CD4-positive, alpha-beta T cell (primary cell): ENCODE results near the gene STPG2. TPM values are rescaled to one million over a fixed set of nuclear protein-coding genes. Genes with fewer than 3 reads are reported as not detected.

Experiments
- ATAC-seq: fragments of 200-7000 bp; cut with Tn5 transposase; one replicate; pipeline ENCODE4 v1.10.0; 2022; ENCODE audit warnings: mild to moderate bottlenecking; ENCODE audit not compliant: poor library complexity
- CTCF ChIA-PET: fragments of 350-600 bp; sonication (Branson Sonifier 250); formaldehyde crosslinking; loops from one replicate; lab custom pipeline; 2021; ENCODE audit warnings: antibody characterized with exemption, inconsistent platforms; lab: Charles Lee
- POLR2A ChIA-PET: fragments of 350-600 bp; sonication (Branson Sonifier 250); formaldehyde crosslinking; loops from one replicate; lab custom pipeline; 2021; ENCODE audit warnings: antibody characterized with exemption, inconsistent platforms; lab: Charles Lee
- DNase-seq, 14 experiments: peaks; one replicate each; pipeline ENCODE4 v3.0.0-alpha.2; 2013 to 2020; ENCODE audit warnings: mixed read lengths in 2 of 14
- H3K27ac ChIP-seq, 2 donors: one replicate each; pipeline versions ENCODE4 v1.5.1 to v1.7.0; 2013; ENCODE audit warnings: low read length in 2 of 2, low read depth in 1 of 2, mild to moderate bottlenecking in 1 of 2
- H3K27me3 ChIP-seq, 2 experiments: 1 replicate in 1 of 2; 2 replicates in 1 of 2; pipeline versions ENCODE4 v1.6.1 to v1.7.0; 2013; ENCODE audit warnings: low read length in 2 of 2, control low read depth in 1 of 2, mild to moderate bottlenecking in 1 of 2, moderate library complexity in 1 of 2; ENCODE audit not compliant: insufficient read depth in 2 of 2, control insufficient read depth in 1 of 2
- H3K36me3 ChIP-seq: one replicate; pipeline ENCODE4 v1.6.1; 2013; ENCODE audit warnings: low read length, control low read depth; ENCODE audit not compliant: insufficient read depth
- H3K4me1 ChIP-seq: one replicate; pipeline ENCODE4 v1.6.1; 2013; ENCODE audit warnings: low read length, control low read depth; ENCODE audit not compliant: insufficient read depth
- H3K4me3 ChIP-seq: one replicate; pipeline ENCODE4 v1.5.1; 2013; ENCODE audit warnings: mild to moderate bottlenecking, low read length, moderate library complexity
- H3K9me3 ChIP-seq, 2 experiments: 1 replicate in 1 of 2; 2 replicates in 1 of 2; pipeline versions ENCODE4 v1.6.1 to v1.7.0; 2013; ENCODE audit warnings: low read length in 2 of 2, mild to moderate bottlenecking in 2 of 2, control low read depth in 1 of 2, moderate library complexity in 1 of 2; ENCODE audit not compliant: control insufficient read depth in 1 of 2, insufficient read depth in 1 of 2
- H3K27ac Mint-ChIP-seq: one replicate; pipeline ENCODE4 v1.8.0; 2020; ENCODE audit warnings: mixed read lengths
- H3K27me3 Mint-ChIP-seq: one replicate; pipeline ENCODE4 v1.8.0; 2021; ENCODE audit warnings: mixed read lengths
- H3K36me3 Mint-ChIP-seq: one replicate; pipeline ENCODE4 v1.8.0; 2021; ENCODE audit warnings: low read depth, mixed read lengths
- H3K4me1 Mint-ChIP-seq: one replicate; pipeline ENCODE4 v1.8.0; 2021; ENCODE audit warnings: low read depth, mixed read lengths
- H3K4me3 Mint-ChIP-seq: one replicate; pipeline ENCODE4 v1.8.0; 2020; ENCODE audit warnings: mild to moderate bottlenecking, mixed read lengths
- H3K9me3 Mint-ChIP-seq: one replicate; pipeline ENCODE4 v1.8.0; 2020; ENCODE audit warnings: mixed read lengths
- intact Hi-C, 2 experiments: fragments of 100-400 bp; cut with DNase I in 1 of 2; cut with micrococcal nuclease in 1 of 2; formaldehyde crosslinking; loops; one replicate each; pipeline versions ENCODE4 v1.15.1 to v1.9.0; 2023 to 2025; cut with DNase I, micrococcal nuclease
- total RNA-seq, 174 experiments: library from RNA in 2 of 174; stranded (reverse) in 2 of 174; gene quantifications; one replicate each; pipeline ENCODE4 v1.2.3 and lab custom pipeline; 2021 to 2026
- TF ChIP-seq, protein P1 (sequence below): fragments of 200-600 bp; IDR thresholded peaks from one replicate; pipeline ENCODE4 v1.8.0; 2022; ENCODE audit warnings: antibody characterized with exemption, mild to moderate bottlenecking

The STPG2 gene
- total RNA-seq, 2 experiments from 2014 or later, result 0.22 to 0.28 TPM

DNA sequence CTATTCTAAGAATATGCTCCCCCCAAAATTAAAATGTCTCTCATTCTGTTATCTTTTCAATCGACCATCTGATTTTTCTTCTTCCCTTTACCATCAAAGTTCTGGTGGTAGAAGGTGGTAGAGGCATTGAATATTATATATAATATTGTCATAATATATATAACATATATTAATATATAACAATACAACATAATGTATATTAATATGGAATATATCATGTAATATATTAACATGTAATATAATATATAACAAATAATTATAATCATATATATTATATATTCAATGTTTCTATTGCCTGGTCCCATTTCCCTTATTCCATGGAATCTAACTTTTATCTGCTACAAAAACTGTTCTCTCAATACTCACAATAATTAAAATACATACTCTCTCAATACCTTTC, 40.6 kb downstream of the STPG2 start:
- POLR2A ChIA-PET, result no interaction called here
- Histone ChIP-seq H3K4me1 (no peaks in the 10 kb centered on the region), H3K9me3 (no peaks in the 10 kb centered on the region), H3K27me3 (peaks cover 4 to 5% of the 10 kb centered on the region in 2 experiments), H3K4me3 (no peak overlapping the region), H3K36me3 (no peaks in the 10 kb centered on the region), H3K27ac (no peak overlapping the region)
- Mint-ChIP-seq H3K27ac (no peak overlapping the region), H3K9me3 (no peaks in the 10 kb centered on the region), H3K4me3 (no peak overlapping the region), H3K27me3 (peaks cover 11% of the 10 kb centered on the region), H3K4me1 (no peaks in the 10 kb centered on the region), H3K36me3 (no peaks in the 10 kb centered on the region)
- CTCF ChIA-PET, result interaction anchor here (3.2 kb wide), 1 partner anchor 10 kb away, joined by 8 read pairs; no protein-coding TSS in a partner anchor
- no peak for DNase-seq
- TF ChIP-seq, protein P1, sequence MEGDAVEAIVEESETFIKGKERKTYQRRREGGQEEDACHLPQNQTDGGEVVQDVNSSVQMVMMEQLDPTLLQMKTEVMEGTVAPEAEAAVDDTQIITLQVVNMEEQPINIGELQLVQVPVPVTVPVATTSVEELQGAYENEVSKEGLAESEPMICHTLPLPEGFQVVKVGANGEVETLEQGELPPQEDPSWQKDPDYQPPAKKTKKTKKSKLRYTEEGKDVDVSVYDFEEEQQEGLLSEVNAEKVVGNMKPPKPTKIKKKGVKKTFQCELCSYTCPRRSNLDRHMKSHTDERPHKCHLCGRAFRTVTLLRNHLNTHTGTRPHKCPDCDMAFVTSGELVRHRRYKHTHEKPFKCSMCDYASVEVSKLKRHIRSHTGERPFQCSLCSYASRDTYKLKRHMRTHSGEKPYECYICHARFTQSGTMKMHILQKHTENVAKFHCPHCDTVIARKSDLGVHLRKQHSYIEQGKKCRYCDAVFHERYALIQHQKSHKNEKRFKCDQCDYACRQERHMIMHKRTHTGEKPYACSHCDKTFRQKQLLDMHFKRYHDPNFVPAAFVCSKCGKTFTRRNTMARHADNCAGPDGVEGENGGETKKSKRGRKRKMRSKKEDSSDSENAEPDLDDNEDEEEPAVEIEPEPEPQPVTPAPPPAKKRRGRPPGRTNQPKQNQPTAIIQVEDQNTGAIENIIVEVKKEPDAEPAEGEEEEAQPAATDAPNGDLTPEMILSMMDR, result no peak
- ATAC-seq, result no peak
- intact Hi-C loops, result no loop called here

DNA sequence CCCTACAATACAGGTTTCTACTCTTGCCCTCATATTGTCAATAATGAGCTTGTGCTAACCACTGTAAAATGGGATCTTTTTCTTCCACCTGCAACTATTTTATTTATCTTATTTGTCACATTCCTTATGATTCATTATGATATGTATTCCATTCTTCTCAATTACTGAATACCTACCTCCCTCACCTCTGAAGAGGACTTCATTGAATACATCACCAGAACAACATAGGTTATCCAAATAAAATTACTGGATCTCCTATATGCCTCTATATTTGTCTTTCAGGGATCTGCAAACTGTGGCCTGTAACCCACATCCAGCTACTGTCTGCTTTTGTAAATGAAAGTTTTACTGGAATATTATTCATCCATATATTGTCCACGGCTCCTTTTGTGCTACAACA, 41.3 kb downstream of the STPG2 start:
- no peak overlapping the region for H3K4me3 Mint-ChIP-seq
- ChIA-PET POLR2A (no interaction called here), CTCF (interaction anchor here (0.7 to 3.2 kb wide), 3 partner anchors 11 to 1304 kb away, joined by 3 to 8 read pairs (median 3); no protein-coding TSS in a partner anchor)
- ATAC-seq, result no peak
- H3K9me3 ChIP-seq, result no peaks in the 10 kb centered on the region
- no peak overlapping the region for H3K27ac Mint-ChIP-seq
- DNase-seq, result no peak
- H3K36me3 ChIP-seq, result no peaks in the 10 kb centered on the region
- no peaks in the 10 kb centered on the region for H3K4me1 Mint-ChIP-seq
- no peaks in the 10 kb centered on the region for H3K9me3 Mint-ChIP-seq
- H3K27me3 ChIP-seq, result peaks cover 4 to 5% of the 10 kb centered on the region in 2 experiments
- TF ChIP-seq, protein P1, result no peak
- no peaks in the 10 kb centered on the region for H3K4me1 ChIP-seq
- no peak overlapping the region for H3K4me3 ChIP-seq
- H3K36me3 Mint-ChIP-seq, result no peaks in the 10 kb centered on the region
- no peak overlapping the region for H3K27ac ChIP-seq
- peaks cover 6% of the 10 kb centered on the region for H3K27me3 Mint-ChIP-seq
- intact Hi-C loops, result no loop called here

DNA sequence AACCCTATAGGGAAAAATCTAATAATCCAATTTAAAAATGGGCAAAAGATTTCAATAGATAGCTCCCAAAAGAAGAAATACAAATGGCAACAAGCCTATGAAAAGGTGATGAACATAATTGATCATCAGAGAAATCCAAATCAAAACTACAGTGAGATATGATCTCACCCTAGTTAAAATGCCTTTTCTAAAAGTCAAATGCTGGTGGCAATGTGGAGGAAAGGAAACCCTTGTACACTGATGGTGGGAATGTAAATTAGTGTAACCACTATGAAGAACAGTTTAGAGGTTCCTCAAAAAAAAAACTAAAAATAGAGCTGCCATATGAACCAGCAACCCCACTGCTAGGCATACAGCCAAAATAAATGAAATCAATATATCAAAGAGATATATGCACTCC, 44.5 kb downstream of the STPG2 start:
- no peak overlapping the region for H3K4me3 ChIP-seq
- H3K36me3 ChIP-seq, result no peaks in the 10 kb centered on the region
- Mint-ChIP-seq H3K4me3 (no peak overlapping the region), H3K36me3 (no peaks in the 10 kb centered on the region), H3K27me3 (no peaks in the 10 kb centered on the region), H3K4me1 (no peaks in the 10 kb centered on the region), H3K27ac (no peak overlapping the region), H3K9me3 (peaks cover 3% of the 10 kb centered on the region)
- ChIA-PET POLR2A (no interaction called here), CTCF (no interaction called here)
- peaks cover 0 to 3% of the 10 kb centered on the region in 2 experiments for H3K9me3 ChIP-seq
- no peaks in the 10 kb centered on the region for H3K4me1 ChIP-seq
- intact Hi-C loops, result no loop called here
- H3K27me3 ChIP-seq, result no peaks in the 10 kb centered on the region
- H3K27ac ChIP-seq, result no peak overlapping the region
- TF ChIP-seq, protein P1, result no peak
- ATAC-seq (no peak), DNase-seq (no peak)
